ENCODE results near the gene PWP1.
"Not testable (repeated sequence)": the region's sequence is repeated elsewhere in the genome, so short reads cannot be mapped to it uniquely, and the experiment has no call there.

The PWP1 gene

GRCh38 chr12:107668320-107669098 is 17.1 kb upstream of the PWP1 start:
- no peak for DNase-seq

GRCh38 chr12:107669946-107670345 is 15.7 kb upstream of the PWP1 start:
- no peak for DNase-seq

- DNase-seq = no peak
Measured at GRCh38 chr12:107670999-107671643, 14.5 kb upstream of the PWP1 start.

GRCh38 chr12:107677671-107678070 is 7.9 kb upstream of the PWP1 start:
- no peak for DNase-seq

GRCh38 chr12:107679336-107679735 is 6.3 kb upstream of the PWP1 start:
- DNase-seq = no peak

GRCh38 chr12:107681455-107681835 is 4.2 kb upstream of the PWP1 start:
- no peak for DNase-seq

GRCh38 chr12:107681836-107682820 is 3.5 kb upstream of the PWP1 start:
- no peak for DNase-seq

GRCh38 chr12:107684029-107684795 is 1.4 kb upstream of the PWP1 start:
- no peak for DNase-seq

- peak in 1 of 14 donors; percentile 2 for DNase-seq
Measured at GRCh38 chr12:107684990-107685359, 624 bp upstream of the PWP1 start.

- not testable (repeated sequence) for DNase-seq
Measured at GRCh38 chr12:107695772-107696171, 10.2 kb downstream of the PWP1 start.

- no peak for DNase-seq
Measured at GRCh38 chr12:107702106-107702505, 16.5 kb downstream of the PWP1 start.

GRCh38 chr12:107704041-107704440 is 18.4 kb downstream of the PWP1 start:
- no peak for DNase-seq

GRCh38 chr12:107705522-107705921 is 19.9 kb downstream of the PWP1 start:
- not testable (repeated sequence) for DNase-seq

- no peak for DNase-seq
Measured at GRCh38 chr12:107715780-107716179, 30.2 kb downstream of the PWP1 start.

- DNase-seq = no peak
Measured at GRCh38 chr12:107718606-107719005, 33.0 kb downstream of the PWP1 start.

GRCh38 chr12:107727327-107727726 is 41.7 kb downstream of the PWP1 start:
- DNase-seq = not testable (repeated sequence)

- DNase-seq = not testable (repeated sequence)
Measured at GRCh38 chr12:107727742-107728141, 42.1 kb downstream of the PWP1 start.

- DNase-seq = no peak
Measured at GRCh38 chr12:107730618-107731341, 45.2 kb downstream of the PWP1 start.

- DNase-seq = no peak
Measured at GRCh38 chr12:107731366-107731765, 45.8 kb downstream of the PWP1 start.

- no peak for DNase-seq
Measured at GRCh38 chr12:107732365-107732764, 46.8 kb downstream of the PWP1 start.

- DNase-seq = no peak
Measured at GRCh38 chr12:107734139-107734538, 48.5 kb downstream of the PWP1 start.

All from C1 segment of cervical spinal cord (tissue), 14 donors.